ENCODE measurements around the gene KCTD1.

KCTD1 gene

GRCh38 chr18:26551695-26552081, 3.3 kb upstream of the KCTD1 start:
- Histone ChIP-seq H4K20me1 (ENCODE audit: insufficient read depth, low read length) (0 out of 2 replicates have a peak, but pooled peaks cover 4% of the 10 kb centered on the region), H3K9me3 (ENCODE audit: insufficient read depth, low read length, severe bottlenecking) (no peaks in the 10 kb centered on the region), H2AFZ (ENCODE audit: low read depth, low read length) (no peak overlapping the region), H3K4me1 (ENCODE audit: insufficient read depth, low read length) (peaks cover 28% of the 10 kb centered on the region), H3K36me3 (ENCODE audit: insufficient read depth, low read length) (peaks cover 7% of the 10 kb centered on the region), H3K4me3 (ENCODE audit: low read depth in 1 of 2, low read length in 2 of 2) (no peak overlapping the region), H3K27ac (ENCODE audit: low read length) (no peak overlapping the region), H3K4me2 (ENCODE audit: insufficient read depth, low read length) (no peak overlapping the region), H3K9ac (ENCODE audit: low read depth, low read length) (no peak overlapping the region), H3K79me2 (ENCODE audit: insufficient read depth, low read length) (peaks cover 41% of the 10 kb centered on the region), H3K27me3 (ENCODE audit: insufficient read depth, low read length, poor library complexity) (no peaks in the 10 kb centered on the region)
- TF ChIP-seq EZH2 (IDR thresholded peaks at IDR 0.05; ENCODE audit: borderline replicate concordance, low read depth, low read length, severe bottlenecking) (no peak), CTCF (IDR thresholded peaks at IDR 0.05; ENCODE audit: borderline replicate concordance, extremely low read depth, low read length, poor library complexity, severe bottlenecking) (no peak)
- DNase-seq (no peak), ATAC-seq (ENCODE audit: insufficient read depth, low read depth) (no peak)

GRCh38 chr18:26550998-26551694, 2.8 kb upstream of the KCTD1 start:
- Histone ChIP-seq H3K27ac (ENCODE audit: low read length) (no peak overlapping the region), H3K36me3 (ENCODE audit: insufficient read depth, low read length) (peaks cover 7% of the 10 kb centered on the region), H3K79me2 (ENCODE audit: insufficient read depth, low read length) (peaks cover 47% of the 10 kb centered on the region), H3K9ac (ENCODE audit: low read depth, low read length) (peak overlapping the region; percentile 92; the same call in 1 of the 2 replicates), H3K4me3 (ENCODE audit: low read depth in 1 of 2, low read length in 2 of 2) (peak overlapping the region in 1 of 2 experiments; percentile 71; a peak in 1 of 4 replicates), H4K20me1 (ENCODE audit: insufficient read depth, low read length) (0 out of 2 replicates have a peak, but pooled peaks cover 4% of the 10 kb centered on the region), H3K4me1 (ENCODE audit: insufficient read depth, low read length) (peaks cover 34% of the 10 kb centered on the region), H3K27me3 (ENCODE audit: insufficient read depth, low read length, poor library complexity) (no peaks in the 10 kb centered on the region), H2AFZ (ENCODE audit: low read depth, low read length) (no peak overlapping the region), H3K4me2 (ENCODE audit: insufficient read depth, low read length) (peak overlapping the region; percentile 98), H3K9me3 (ENCODE audit: insufficient read depth, low read length, severe bottlenecking) (no peaks in the 10 kb centered on the region)
- DNase-seq (no peak), ATAC-seq (ENCODE audit: insufficient read depth, low read depth) (no peak)
- no peak for TF ChIP-seq EZH2 (IDR thresholded peaks at IDR 0.05; ENCODE audit: borderline replicate concordance, low read depth, low read length, severe bottlenecking)
- no peak for TF ChIP-seq CTCF (IDR thresholded peaks at IDR 0.05; ENCODE audit: borderline replicate concordance, extremely low read depth, low read length, poor library complexity, severe bottlenecking)

GRCh38 chr18:26549263-26550094, 1.1 kb upstream of the KCTD1 start:
- TF ChIP-seq CTCF (IDR thresholded peaks at IDR 0.05; ENCODE audit: borderline replicate concordance, extremely low read depth, low read length, poor library complexity, severe bottlenecking) (no peak), EZH2 (IDR thresholded peaks at IDR 0.05; ENCODE audit: borderline replicate concordance, low read depth, low read length, severe bottlenecking) (no peak)
- peak overlapping the region; percentile 80 for H2AFZ ChIP-seq (ENCODE audit: low read depth, low read length)
- peak overlapping the region; percentile 91 for H3K27ac ChIP-seq (ENCODE audit: low read length)
- H3K27me3 ChIP-seq (ENCODE audit: insufficient read depth, low read length, poor library complexity): no peaks in the 10 kb centered on the region
- peaks cover 50% of the 10 kb centered on the region for H3K4me1 ChIP-seq (ENCODE audit: insufficient read depth, low read length)
- ATAC-seq (ENCODE audit: insufficient read depth, low read depth) (peak; percentile 48), DNase-seq (peak; percentile 57)
- H3K4me2 ChIP-seq (ENCODE audit: insufficient read depth, low read length): peak overlapping the region; percentile 98
- H3K4me3 ChIP-seq (ENCODE audit: low read depth in 1 of 2, low read length in 2 of 2): peak overlapping the region; percentile 68 to 71
- H4K20me1 ChIP-seq (ENCODE audit: insufficient read depth, low read length): 0 out of 2 replicates have a peak, but pooled peaks cover 4% of the 10 kb centered on the region
- peaks cover 16% of the 10 kb centered on the region for H3K36me3 ChIP-seq (ENCODE audit: insufficient read depth, low read length)
- H3K79me2 ChIP-seq (ENCODE audit: insufficient read depth, low read length): peaks cover 64% of the 10 kb centered on the region
- peak overlapping the region; percentile 92 for H3K9ac ChIP-seq (ENCODE audit: low read depth, low read length)
- no peaks in the 10 kb centered on the region for H3K9me3 ChIP-seq (ENCODE audit: insufficient read depth, low read length, severe bottlenecking)

All from DND-41 (cell line).